Liver (tissue), 9 donors: ENCODE results near the gene TARS1. TPM values are rescaled to one million over a fixed set of nuclear protein-coding genes. Genes with fewer than 3 reads are reported as not detected.

Source experiments
- DNase-seq: peaks from one replicate; pipeline ENCODE4 v3.0.0-alpha.2; 2017; ENCODE audit warnings: low spot score
- H3K27ac ChIP-seq, 2 donors: one replicate each; pipeline ENCODE4 v1.7.0; 2013; ENCODE audit warnings: inconsistent platforms in 2 of 2, low read length in 2 of 2, control low read depth in 1 of 2, low read depth in 1 of 2, mild to moderate bottlenecking in 1 of 2
- H3K27me3 ChIP-seq, 4 donors: one replicate each; pipeline versions ENCODE4 v1.6.1 to v1.7.0; 2013; ENCODE audit warnings: low read length in 3 of 4, inconsistent platforms in 1 of 4, mild to moderate bottlenecking in 1 of 4, moderate library complexity in 1 of 4; ENCODE audit not compliant: control insufficient read depth in 4 of 4, insufficient read depth in 4 of 4
- H3K36me3 ChIP-seq, 4 donors: one replicate each; pipeline versions ENCODE4 v1.6.1 to v1.7.0; 2013; ENCODE audit warnings: low read length in 3 of 4, mild to moderate bottlenecking in 3 of 4, low read depth in 1 of 4, moderate library complexity in 1 of 4; ENCODE audit not compliant: control insufficient read depth in 4 of 4, insufficient read depth in 3 of 4
- H3K4me1 ChIP-seq, 4 donors: one replicate each; pipeline versions ENCODE4 v1.6.1 to v1.7.0; 2013; ENCODE audit warnings: low read length in 3 of 4, mild to moderate bottlenecking in 3 of 4, moderate library complexity in 1 of 4; ENCODE audit not compliant: control insufficient read depth in 4 of 4, insufficient read depth in 4 of 4
- H3K4me3 ChIP-seq, 3 donors: one replicate each; pipeline versions ENCODE4 v1.6.1 to v1.7.0; 2013; ENCODE audit warnings: low read length in 3 of 3, control low read depth in 1 of 3, low read depth in 1 of 3, mild to moderate bottlenecking in 1 of 3
- H3K9ac ChIP-seq, 2 donors: one replicate each; pipeline ENCODE4 v1.7.0; 2013; ENCODE audit warnings: low read length in 2 of 2, mild to moderate bottlenecking in 2 of 2, moderate library complexity in 2 of 2, control low read depth in 1 of 2, low read depth in 1 of 2
- H3K9me3 ChIP-seq, 4 donors: one replicate each; pipeline versions ENCODE4 v1.6.1 to v1.7.0; 2013; ENCODE audit warnings: low read length in 3 of 4; ENCODE audit not compliant: control insufficient read depth in 4 of 4
- ATF3 ChIP-seq: IDR thresholded peaks from 2 replicates; pipeline ENCODE4 v1.6.1; 2016; ENCODE audit warnings: antibody characterized with exemption
- CTCF ChIP-seq: fragments of 150-350 bp; IDR thresholded peaks from 2 replicates; pipeline ENCODE4 v1.5.1; 2017; ENCODE audit warnings: improper control_type of control experiment, low read depth, low read length; ENCODE audit not compliant: missing input control
- EGR1 ChIP-seq, 2 donors: IDR thresholded peaks; 2 replicates each; pipeline ENCODE4 v1.6.1; 2016 to 2018; ENCODE audit warnings: antibody characterized with exemption in 2 of 2, low read depth in 2 of 2
- FOXA1 ChIP-seq: IDR thresholded peaks from 2 replicates; pipeline ENCODE4 v1.6.1; 2016; ENCODE audit warnings: antibody characterized with exemption
- FOXA2 ChIP-seq: IDR thresholded peaks from 2 replicates; pipeline ENCODE4 v1.6.1; 2016; ENCODE audit warnings: antibody characterized with exemption
- GABPA ChIP-seq, 2 donors: IDR thresholded peaks in 1 of 2; conservative IDR thresholded peaks in 1 of 2; 2 replicates each; pipeline ENCODE4 v1.6.1; 2016; ENCODE audit warnings: antibody characterized with exemption in 2 of 2, mild to moderate bottlenecking in 1 of 2, moderate library complexity in 1 of 2
- HNF4A ChIP-seq, 2 donors: conservative IDR thresholded peaks; 2 replicates each; pipeline ENCODE4 v1.6.1; 2016; ENCODE audit warnings: antibody characterized with exemption in 2 of 2, mild to moderate bottlenecking in 2 of 2
- HNF4G ChIP-seq: IDR thresholded peaks from 2 replicates; pipeline ENCODE4 v1.6.1; 2016; ENCODE audit warnings: antibody characterized with exemption
- MAX ChIP-seq: IDR thresholded peaks from 2 replicates; pipeline ENCODE4 v1.6.1; 2016; ENCODE audit warnings: antibody characterized with exemption
- NR2F2 ChIP-seq: IDR thresholded peaks from 2 replicates; pipeline ENCODE4 v1.6.1; 2016; ENCODE audit warnings: antibody characterized with exemption
- RAD21 ChIP-seq, 2 donors: IDR thresholded peaks; 2 replicates each; pipeline ENCODE4 v1.6.1; 2016; ENCODE audit warnings: antibody characterized with exemption in 2 of 2, mild to moderate bottlenecking in 2 of 2
- REST ChIP-seq: IDR thresholded peaks from 2 replicates; pipeline ENCODE4 v1.6.1; 2016; ENCODE audit warnings: antibody characterized with exemption, mild to moderate bottlenecking
- RXRA ChIP-seq, 2 donors: IDR thresholded peaks; 2 replicates each; pipeline ENCODE4 v1.6.1; 2017 to 2018; ENCODE audit warnings: antibody characterized with exemption in 2 of 2, mild to moderate bottlenecking in 1 of 2
- SP1 ChIP-seq: IDR thresholded peaks from 2 replicates; pipeline ENCODE4 v1.6.1; 2018; ENCODE audit warnings: antibody characterized with exemption, mild to moderate bottlenecking
- TAF1 ChIP-seq: conservative IDR thresholded peaks from 2 replicates; pipeline ENCODE4 v1.6.1; 2016; ENCODE audit warnings: antibody characterized with exemption, mild to moderate bottlenecking
- YY1 ChIP-seq: IDR thresholded peaks from 2 replicates; pipeline ENCODE4 v1.6.1; 2016; ENCODE audit warnings: antibody characterized with exemption, mild to moderate bottlenecking
- ZBTB33 ChIP-seq: IDR thresholded peaks from 2 replicates; pipeline ENCODE4 v1.6.1; 2016; ENCODE audit warnings: antibody characterized with exemption
- WGBS: extraction: QIAGEN DNeasy Blood & Tissue Kit; methylation state at CpG from one replicate; pipeline ENCODE4 v1.1.7; 2013; 5-methylcytosine and 5-hydroxymethylcytosine counted together
- polyA plus RNA-seq, 2 donors: library from polyadenylated mRNA; stranded (reverse) in 1 of 2; unstranded in 1 of 2; fragments of 200-250 nt in 1 of 2; fragments of >200 nt in 1 of 2; fragmentation: Nextera tagmentation in 1 of 2; extraction: Ambion mirVana in 1 of 2; gene quantifications; one replicate each; pipeline versions ENCODE4 v1.2.1 to v1.2.3, GENCODE V29; 2013 to 2015
- total RNA-seq, 2 donors: library from RNA; depleted of rRNA; stranded (reverse); fragments of >200 nt; gene quantifications; one replicate each; pipeline ENCODE4 v1.2.3, GENCODE V29; 2014
- donor health status: healthy.
- donor health status: healthy.
- donor health status: healthy.
- donor health status: healthy.
- donor health status: healthy.

Gene TARS1
- total and polyA plus RNA-seq, 4 donors: 69.1 to 101 (median 93.2) TPM

GRCh38 chr5:33501260-33501659 is 60.5 kb downstream of the TARS1 start (continued):
- TF ChIP-seq EGR1 (IDR thresholded peaks at IDR 0.05; ENCODE audit: low read depth in 2 of 2) (no peak), SP1 (no peak)

- Histone ChIP-seq H3K9ac (no peak overlapping the region), H3K4me1 (no peaks in the 10 kb centered on the region), H3K4me3 (no peak overlapping the region), H3K27me3 (no peaks in the 10 kb centered on the region), H3K9me3 (no peaks in the 10 kb centered on the region), H3K27ac (no peak overlapping the region), H3K36me3 (no peaks in the 10 kb centered on the region)
- no peak for TF ChIP-seq TAF1
- TF ChIP-seq RXRA (IDR thresholded peaks at IDR 0.05): no peak
- no peak for TF ChIP-seq SP1
- TF ChIP-seq ZBTB33: no peak
- TF ChIP-seq NR2F2: no peak
- TF ChIP-seq HNF4G: no peak
- TF ChIP-seq HNF4A (conservative IDR thresholded peaks at IDR 0.05): no peak
- no peak for TF ChIP-seq FOXA2
- TF ChIP-seq YY1: no peak
- no peak for TF ChIP-seq EGR1 (IDR thresholded peaks at IDR 0.05; ENCODE audit: low read depth in 2 of 2)
- WGBS: 86% methylated on average over 27 of the region's 27 CpGs
- no peak for DNase-seq
Observed at GRCh38 chr5:33501899-33502298, 61.1 kb downstream of the TARS1 start.

GRCh38 chr5:33504570-33504969 is 63.8 kb downstream of the TARS1 start:
- Histone ChIP-seq H3K9me3 (no peaks in the 10 kb centered on the region), H3K27me3 (no peaks in the 10 kb centered on the region), H3K36me3 (no peaks in the 10 kb centered on the region), H3K4me3 (no peak overlapping the region), H3K9ac (no peak overlapping the region), H3K27ac (no peak overlapping the region), H3K4me1 (no peaks in the 10 kb centered on the region)
- no peak for DNase-seq
- no peak for TF ChIP-seq FOXA1
- TF ChIP-seq EGR1 (IDR thresholded peaks at IDR 0.05; ENCODE audit: low read depth in 2 of 2): no peak
- TF ChIP-seq REST: no peak
- no peak for TF ChIP-seq CTCF
- no peak for TF ChIP-seq GABPA (IDR thresholded peaks at IDR 0.05 in 1 of 2, conservative IDR thresholded peaks at IDR 0.05 in 1 of 2)
- TF ChIP-seq YY1: no peak
- no peak for TF ChIP-seq TAF1
- TF ChIP-seq ATF3: no peak
- no peak for TF ChIP-seq NR2F2
- TF ChIP-seq FOXA2: no peak
- no peak for TF ChIP-seq MAX
- TF ChIP-seq RXRA (IDR thresholded peaks at IDR 0.05): no peak
- TF ChIP-seq HNF4G: no peak
- TF ChIP-seq HNF4A (conservative IDR thresholded peaks at IDR 0.05): no peak
- TF ChIP-seq ZBTB33: no peak
- no peak for TF ChIP-seq RAD21 (IDR thresholded peaks at IDR 0.05)
- WGBS: 84% methylated on average over 3 of the region's 3 CpGs
